ENCODE data around the gene SLC12A3.

SLC12A3 gene

DNA sequence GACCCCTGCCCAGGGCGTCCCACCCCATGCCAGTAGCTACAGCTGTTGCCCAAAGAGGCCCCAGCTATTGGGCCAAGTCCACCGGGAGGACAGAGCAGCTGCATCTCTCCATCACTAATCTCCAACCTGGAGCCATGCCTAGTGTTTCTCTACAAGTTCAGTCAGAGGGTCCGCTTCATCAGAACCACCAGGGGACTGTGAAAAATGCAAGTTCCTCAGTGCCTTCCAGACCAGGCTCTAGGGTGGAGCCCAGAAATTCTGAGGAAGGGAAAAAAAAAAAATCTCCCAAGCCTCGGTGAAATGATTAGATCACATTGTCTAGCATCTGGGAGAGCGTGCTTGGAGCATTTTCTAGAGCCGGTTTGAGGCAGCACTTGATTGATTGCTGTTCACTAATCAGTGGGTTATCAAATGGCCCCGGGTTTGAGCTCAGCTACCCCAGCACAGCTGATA lies 44.5 kb downstream of the SLC12A3 start:
- Histone ChIP-seq H3K79me2 (ENCODE audit: insufficient read depth, low read length) (no peaks in the 10 kb centered on the region), H3K4me2 (ENCODE audit: low read depth, low read length, poor library complexity, severe bottlenecking) (no peak overlapping the region), H4K20me1 (ENCODE audit: insufficient read depth, low read length, poor library complexity, severe bottlenecking) (no peaks in the 10 kb centered on the region), H3K9me2 (replicated peaks; ENCODE audit: low read depth, low read length) (no peaks in the 10 kb centered on the region), H3F3A (ENCODE audit: low read depth) (no peaks in the 10 kb centered on the region), H3K9me3 (ENCODE audit: insufficient read depth, low read depth, low read length) (no peaks in the 10 kb centered on the region), H3K27me3 (ENCODE audit: insufficient read depth, low read length, poor library complexity, severe bottlenecking) (no peaks in the 10 kb centered on the region), H3K4me1 (ENCODE audit: insufficient read depth, low read length, poor library complexity, severe bottlenecking) (no peaks in the 10 kb centered on the region), H3K4me3 (ENCODE audit: low read length, poor library complexity, severe bottlenecking) (no peak overlapping the region), H2AFZ (ENCODE audit: low read length) (no peak overlapping the region), H3K36me3 (ENCODE audit: insufficient read depth, low read length) (no peaks in the 10 kb centered on the region), H3K9ac (ENCODE audit: low read depth, low read length, poor library complexity, severe bottlenecking) (no peak overlapping the region)
- TF ChIP-seq CTCF (conservative IDR thresholded peaks at IDR 0.05; ENCODE audit: low read length): no peak
- TF ChIP-seq EZH2phosphoT487 (IDR thresholded peaks at IDR 0.05; ENCODE audit: borderline replicate concordance): no peak

GRCh38 chr16:56910112-56910511 lies 45.1 kb downstream of the SLC12A3 start:
- Histone ChIP-seq H3K9ac (ENCODE audit: low read depth, low read length, poor library complexity, severe bottlenecking) (no peak overlapping the region), H3K36me3 (ENCODE audit: insufficient read depth, low read length) (no peaks in the 10 kb centered on the region), H3K4me2 (ENCODE audit: low read depth, low read length, poor library complexity, severe bottlenecking) (no peak overlapping the region), H3K4me3 (ENCODE audit: low read length, poor library complexity, severe bottlenecking) (no peak overlapping the region), H3K27me3 (ENCODE audit: insufficient read depth, low read length, poor library complexity, severe bottlenecking) (no peaks in the 10 kb centered on the region), H4K20me1 (ENCODE audit: insufficient read depth, low read length, poor library complexity, severe bottlenecking) (no peaks in the 10 kb centered on the region), H3K9me3 (ENCODE audit: insufficient read depth, low read depth, low read length) (no peaks in the 10 kb centered on the region), H2AFZ (ENCODE audit: low read length) (no peak overlapping the region), H3K4me1 (ENCODE audit: insufficient read depth, low read length, poor library complexity, severe bottlenecking) (no peaks in the 10 kb centered on the region), H3F3A (ENCODE audit: low read depth) (no peaks in the 10 kb centered on the region), H3K9me2 (replicated peaks; ENCODE audit: low read depth, low read length) (no peaks in the 10 kb centered on the region), H3K79me2 (ENCODE audit: insufficient read depth, low read length) (no peaks in the 10 kb centered on the region)
- TF ChIP-seq CTCF (conservative IDR thresholded peaks at IDR 0.05; ENCODE audit: low read length): no peak
- TF ChIP-seq EZH2phosphoT487 (IDR thresholded peaks at IDR 0.05; ENCODE audit: borderline replicate concordance): no peak

DNA sequence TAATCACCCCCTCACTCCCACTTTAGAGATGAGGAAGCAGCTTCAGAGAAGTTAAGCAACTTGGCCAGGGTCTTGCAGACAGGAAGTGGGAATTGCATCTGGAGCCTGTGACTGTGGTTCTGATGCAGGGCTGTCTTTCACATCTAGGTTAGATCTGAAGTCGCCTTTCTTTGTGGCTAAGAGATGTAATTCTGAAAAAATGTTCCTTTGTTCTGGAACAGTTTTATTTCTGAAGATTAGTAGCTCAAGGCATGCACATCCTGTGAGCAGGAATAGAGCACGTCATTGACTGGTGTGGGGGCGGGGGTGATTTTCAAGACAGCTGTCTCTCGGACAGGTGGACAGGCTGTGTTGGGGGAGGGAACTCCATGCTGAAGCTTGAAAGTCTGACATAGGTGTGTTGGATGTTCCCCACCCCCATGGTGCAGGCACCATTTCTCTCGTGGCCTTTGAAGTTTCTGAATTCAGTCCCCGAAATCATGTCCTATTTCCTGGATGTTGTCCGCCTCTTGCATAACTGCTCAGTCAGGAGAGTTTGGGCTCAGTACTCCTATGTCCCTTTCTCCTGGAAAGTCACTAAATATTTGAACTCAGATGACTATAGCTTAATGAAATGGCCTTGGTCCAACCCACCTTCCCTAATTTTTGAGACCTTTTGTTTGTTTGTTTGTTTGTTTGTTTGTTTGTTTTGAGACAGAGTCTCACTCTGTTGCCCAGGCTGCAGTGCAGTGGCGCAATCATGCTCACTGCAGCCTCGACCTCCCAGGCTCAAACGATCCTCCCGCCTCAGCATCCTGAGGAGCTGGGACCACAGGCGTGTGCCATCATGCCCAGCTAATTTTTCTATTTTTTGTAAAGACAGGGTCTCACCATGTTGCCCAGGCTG lies 45.9 kb downstream of the SLC12A3 start:
- no peaks in the 10 kb centered on the region for H3K9me2 ChIP-seq (replicated peaks; ENCODE audit: low read depth, low read length)
- no peak overlapping the region for H3K9ac ChIP-seq (ENCODE audit: low read depth, low read length, poor library complexity, severe bottlenecking)
- no peaks in the 10 kb centered on the region for H3K27me3 ChIP-seq (ENCODE audit: insufficient read depth, low read length, poor library complexity, severe bottlenecking)
- no peaks in the 10 kb centered on the region for H3K36me3 ChIP-seq (ENCODE audit: insufficient read depth, low read length)
- H3F3A ChIP-seq (ENCODE audit: low read depth): no peaks in the 10 kb centered on the region
- H4K20me1 ChIP-seq (ENCODE audit: insufficient read depth, low read length, poor library complexity, severe bottlenecking): no peaks in the 10 kb centered on the region
- H3K4me1 ChIP-seq (ENCODE audit: insufficient read depth, low read length, poor library complexity, severe bottlenecking): no peaks in the 10 kb centered on the region
- no peak overlapping the region for H3K4me2 ChIP-seq (ENCODE audit: low read depth, low read length, poor library complexity, severe bottlenecking)
- H2AFZ ChIP-seq (ENCODE audit: low read length): no peak overlapping the region
- H3K4me3 ChIP-seq (ENCODE audit: low read length, poor library complexity, severe bottlenecking): no peak overlapping the region
- no peaks in the 10 kb centered on the region for H3K79me2 ChIP-seq (ENCODE audit: insufficient read depth, low read length)
- no peaks in the 10 kb centered on the region for H3K9me3 ChIP-seq (ENCODE audit: insufficient read depth, low read depth, low read length)
- TF ChIP-seq CTCF (conservative IDR thresholded peaks at IDR 0.05; ENCODE audit: low read length): no peak
- no peak for TF ChIP-seq EZH2phosphoT487 (IDR thresholded peaks at IDR 0.05; ENCODE audit: borderline replicate concordance)
